HEK293T (cell line): Measurements from ENCODE around the gene TSPAN9.

ENCODE experiments used
- BHLHE40 ChIP-seq: fragments of 450-650 bp; IDR thresholded peaks from 2 replicates; pipeline ENCODE4 v1.6.1; 2016; ENCODE audit warnings: mild to moderate bottlenecking, moderate library complexity, borderline replicate concordance
- FOXA1 ChIP-seq: fragments of 450-650 bp; IDR thresholded peaks from 2 replicates; pipeline ENCODE4 v1.6.1; 2016; ENCODE audit warnings: mild to moderate bottlenecking
- FOXM1 ChIP-seq: fragments of 450-650 bp; IDR thresholded peaks from 2 replicates; pipeline ENCODE4 v1.6.1; 2017; ENCODE audit warnings: mild to moderate bottlenecking, borderline replicate concordance
- HDGF ChIP-seq: fragments of 450-650 bp; IDR thresholded peaks from 2 replicates; pipeline ENCODE4 v1.6.1; 2017; ENCODE audit warnings: antibody characterized with exemption, borderline replicate concordance
- SUZ12 ChIP-seq: fragments of 450-650 bp; IDR thresholded peaks from 2 replicates; pipeline ENCODE4 v1.6.1; 2016; ENCODE audit warnings: mild to moderate bottlenecking
- TARDBP ChIP-seq: fragments of 450-650 bp; IDR thresholded peaks from 2 replicates; pipeline ENCODE4 v1.6.1; 2016

- TF ChIP-seq SUZ12 (no peak), BHLHE40 (no peak), FOXA1 (no peak), FOXM1 (no peak), HDGF (no peak), TARDBP (no peak)
Observed at GRCh38 chr12:3308063-3308462, 230.9 kb downstream of the TSPAN9 start.
